ENCODE results near the gene SP2.

SP2 gene

DNA sequence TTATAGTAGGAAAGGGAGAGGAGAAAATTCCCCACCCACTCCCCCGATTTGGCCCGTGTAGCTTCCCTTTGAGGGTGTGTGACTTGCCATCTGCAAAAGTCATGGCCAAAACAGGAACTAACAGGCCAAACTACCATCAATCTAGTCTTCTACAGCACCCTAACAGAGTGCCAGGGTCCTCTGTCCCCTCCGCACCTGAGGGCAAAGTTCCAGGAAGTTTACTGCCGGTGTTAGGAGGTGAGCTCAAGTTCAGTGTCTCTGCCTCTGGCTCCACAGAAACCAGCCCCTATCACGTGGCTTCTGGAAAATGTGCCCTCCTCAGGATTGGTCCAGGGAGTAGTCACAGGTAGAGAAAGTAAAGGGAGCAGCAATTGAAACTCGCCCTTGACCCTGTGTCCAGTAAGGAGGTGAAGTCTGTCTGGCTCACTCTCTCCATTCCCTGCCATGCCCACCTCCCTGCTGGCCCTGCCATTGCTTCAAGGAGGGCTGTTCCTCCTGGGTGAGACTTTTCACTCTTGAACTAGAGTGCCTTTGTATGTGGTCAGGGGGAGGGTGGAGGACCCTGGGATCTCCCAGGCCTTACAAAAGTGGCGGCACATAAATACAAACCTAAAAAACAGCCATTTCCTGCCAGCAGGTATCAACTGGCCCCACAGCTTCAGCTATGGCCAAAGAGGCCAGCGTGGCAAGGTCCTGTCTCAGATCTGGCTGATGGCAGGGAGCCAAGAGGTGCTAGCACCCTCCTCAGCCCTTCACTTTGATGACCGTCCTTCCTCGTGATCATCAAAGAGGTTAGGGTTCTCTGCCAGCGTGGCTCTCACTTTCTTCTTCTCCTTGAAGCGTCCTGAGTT lies 56.4 kb downstream of the SP2 start:
- DNase-seq = no peak

DNA sequence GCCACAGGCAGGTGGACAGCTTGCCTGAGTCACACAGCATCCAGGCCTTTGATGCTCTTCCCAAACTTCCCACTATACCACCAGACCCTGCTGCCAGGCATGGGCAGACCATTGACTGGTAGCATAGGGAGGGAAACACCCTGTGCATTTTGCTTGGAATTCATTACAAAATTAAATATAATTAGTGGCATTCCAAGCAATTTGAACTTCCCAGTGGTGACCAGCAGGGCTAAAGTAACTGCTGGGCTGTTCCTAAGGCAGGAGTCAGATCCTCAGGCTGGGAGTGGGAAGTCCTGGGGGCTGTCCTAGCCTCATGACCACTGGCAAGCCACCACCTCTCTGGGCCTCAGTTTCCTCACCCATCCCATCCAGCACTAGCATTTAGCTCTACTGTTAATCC lies 57.9 kb downstream of the SP2 start:
- DNase-seq = no peak

DNA sequence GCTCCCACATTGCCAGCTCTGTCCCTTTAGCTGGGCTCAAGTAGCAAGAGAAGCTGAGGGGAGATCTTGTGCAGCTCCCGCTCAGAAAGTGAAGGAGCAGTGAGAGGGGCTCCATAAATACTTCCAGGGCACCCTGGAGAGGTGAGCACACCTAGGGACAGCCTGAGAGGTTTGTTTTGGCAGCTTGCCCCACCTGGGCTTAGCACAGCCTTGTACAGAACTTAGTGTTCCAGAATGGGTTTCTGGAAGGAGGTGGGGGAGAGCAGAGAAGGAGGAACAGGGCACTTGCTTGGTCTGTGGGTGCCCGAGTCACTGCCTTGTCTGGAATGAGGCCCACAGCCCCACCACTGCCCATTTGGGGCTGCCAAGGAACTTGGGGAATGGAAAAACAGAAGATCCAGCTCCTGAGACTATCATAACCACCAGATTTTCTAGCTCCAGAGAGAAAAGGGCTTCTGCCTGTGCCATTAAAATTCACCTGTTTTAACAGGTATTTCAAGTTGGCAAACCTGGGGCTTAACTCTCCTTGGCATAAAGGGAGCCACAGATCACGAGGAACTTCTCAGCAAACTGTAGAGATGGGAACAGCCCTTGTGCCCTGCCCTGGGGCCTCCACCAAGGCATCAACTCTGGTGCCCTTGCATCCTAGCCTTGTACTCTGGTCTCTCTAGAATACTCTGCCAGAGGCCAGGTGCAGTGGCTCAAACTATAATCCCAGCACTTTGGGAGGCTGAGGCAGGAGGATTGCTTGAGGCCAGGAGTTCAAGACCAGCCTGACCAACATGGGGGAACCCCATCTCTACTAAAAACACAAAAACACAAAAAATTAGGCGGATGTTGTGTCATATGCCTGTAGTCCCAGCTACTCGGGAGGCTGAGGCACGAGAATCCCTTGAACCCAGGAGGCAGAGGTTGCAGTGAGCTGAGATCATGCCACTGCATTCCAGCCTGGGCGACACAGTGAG lies 59.7 kb downstream of the SP2 start:
- DNase-seq = no peak

DNA sequence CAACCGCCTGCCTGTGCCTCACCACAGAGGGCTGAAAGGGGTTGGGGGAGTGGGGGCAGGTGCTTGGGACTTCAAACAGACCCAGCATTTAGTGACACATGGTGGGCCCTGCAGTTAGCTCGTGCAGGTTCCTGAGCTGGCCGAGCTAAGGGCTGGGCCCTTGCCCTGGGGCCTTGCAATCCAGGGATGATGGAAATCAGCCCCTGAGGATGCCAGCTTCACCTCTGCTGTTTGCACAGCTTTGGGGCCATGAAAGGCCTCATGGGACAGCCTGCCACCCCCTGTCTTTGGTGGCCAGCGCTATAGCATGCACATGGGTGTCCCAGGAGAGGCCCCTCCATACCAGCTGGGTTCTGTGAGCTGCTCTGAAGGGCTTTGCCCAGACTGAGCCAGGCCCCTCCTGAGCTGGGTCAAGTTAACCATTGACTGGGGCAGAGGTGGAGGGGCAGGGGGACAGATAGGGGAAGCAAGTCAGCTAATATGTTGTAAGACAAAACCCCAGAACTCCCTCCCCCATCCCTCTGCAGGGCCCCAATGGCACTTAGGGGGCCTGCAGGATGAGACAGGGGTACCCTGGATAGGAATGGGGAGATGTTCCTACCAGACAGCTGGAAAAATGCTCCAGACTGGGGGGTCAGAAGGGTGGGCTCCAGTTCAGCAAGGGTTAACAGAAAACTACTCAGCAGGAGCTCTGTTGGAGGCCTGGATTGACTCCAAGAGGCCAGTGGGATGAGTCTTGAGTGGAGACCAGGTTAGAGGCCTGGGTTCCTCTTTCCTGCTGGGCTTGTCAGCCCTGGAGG lies 61.0 kb downstream of the SP2 start:
- DNase-seq = no peak

DNA sequence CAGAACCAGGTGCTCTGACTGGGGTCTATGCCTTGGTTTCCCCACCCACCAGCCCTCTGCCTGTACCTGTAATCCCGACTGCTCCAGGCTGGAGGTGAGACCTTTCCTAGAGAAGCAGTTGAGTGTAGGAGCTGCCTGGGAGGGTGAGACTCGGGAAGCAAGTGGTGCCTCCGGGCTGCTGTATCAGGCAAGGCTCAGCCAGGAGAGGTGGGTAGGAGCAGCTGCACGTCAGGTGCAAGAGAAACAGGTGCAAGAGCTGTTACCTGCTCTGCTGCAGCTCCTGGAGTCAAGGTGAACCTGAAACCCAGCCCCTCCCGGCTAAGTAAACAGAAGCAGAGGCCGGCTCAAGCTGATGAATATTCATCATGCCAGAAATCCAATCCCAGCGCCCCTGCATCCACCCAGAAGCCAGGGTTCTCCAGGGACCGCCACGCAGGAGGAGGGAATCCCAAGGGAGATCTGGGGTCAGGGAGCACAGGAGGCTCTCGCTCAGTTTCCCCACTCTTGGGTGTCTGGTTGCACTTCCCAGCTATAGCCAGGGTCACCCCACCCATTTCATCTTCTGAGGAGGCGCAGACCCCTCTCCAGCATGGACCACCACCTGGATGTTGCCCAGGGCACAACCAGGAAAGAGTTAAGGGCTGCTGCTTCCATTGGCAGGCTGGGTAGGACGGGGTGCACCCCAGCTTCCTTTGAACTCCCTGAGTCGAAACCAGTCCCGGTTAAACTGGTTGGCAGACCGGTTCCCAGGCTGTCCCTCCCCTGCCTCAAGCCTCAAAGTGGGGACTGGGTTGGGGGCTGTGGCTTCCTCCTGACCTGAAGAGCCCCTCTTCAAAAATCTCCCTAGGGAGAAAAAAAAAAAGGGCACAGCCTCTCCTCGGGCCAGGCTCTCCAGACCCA lies 61.8 kb downstream of the SP2 start, which contains the start of gene PRR15L:
PRR15L (minus strand) TSS at position 293 of the 900 bp plus-strand sequence. CDS start 4,649 bp downstream, outside the sequence.
- DNase-seq = no peak

DNA sequence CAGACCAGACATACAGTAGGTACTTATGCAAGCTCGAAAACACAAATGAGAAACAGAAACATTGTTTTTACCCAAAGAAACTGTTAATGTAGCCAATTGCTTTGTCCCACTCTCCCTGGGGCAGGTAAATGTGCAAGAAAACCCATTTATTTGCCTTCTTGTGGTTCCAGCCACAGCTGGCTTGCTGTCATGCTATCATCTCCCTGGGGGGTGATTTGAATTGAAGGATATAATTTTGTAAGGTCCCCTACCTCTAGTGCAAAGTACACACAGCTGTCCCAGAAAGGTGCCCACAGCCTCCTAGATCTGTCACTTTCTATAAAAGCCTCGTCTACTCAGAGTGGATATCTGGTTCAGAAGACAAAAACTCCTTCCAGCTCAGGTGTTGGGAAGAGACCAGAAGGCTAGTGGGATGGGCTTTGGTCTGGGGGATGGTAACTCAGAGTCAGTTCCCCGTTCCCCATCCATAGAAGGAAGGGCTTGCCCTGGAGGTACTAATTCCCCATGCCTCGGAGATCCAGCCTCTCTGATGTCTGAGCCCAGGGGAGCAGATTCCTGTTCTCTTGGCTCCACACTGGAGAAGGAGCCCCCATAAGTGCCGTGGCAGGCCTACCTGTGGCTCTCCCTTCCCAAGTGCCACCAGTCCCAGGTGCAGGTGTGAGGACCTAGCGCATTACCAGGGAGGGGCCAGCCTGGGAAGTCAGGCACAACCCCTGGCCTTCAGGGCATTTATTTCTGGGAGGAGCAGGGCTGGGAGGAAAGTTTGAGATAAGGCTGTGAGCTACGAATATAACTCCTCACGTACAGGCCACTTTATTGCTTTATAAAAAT lies 64.0 kb downstream of the SP2 start:
- no peak for DNase-seq

DNA sequence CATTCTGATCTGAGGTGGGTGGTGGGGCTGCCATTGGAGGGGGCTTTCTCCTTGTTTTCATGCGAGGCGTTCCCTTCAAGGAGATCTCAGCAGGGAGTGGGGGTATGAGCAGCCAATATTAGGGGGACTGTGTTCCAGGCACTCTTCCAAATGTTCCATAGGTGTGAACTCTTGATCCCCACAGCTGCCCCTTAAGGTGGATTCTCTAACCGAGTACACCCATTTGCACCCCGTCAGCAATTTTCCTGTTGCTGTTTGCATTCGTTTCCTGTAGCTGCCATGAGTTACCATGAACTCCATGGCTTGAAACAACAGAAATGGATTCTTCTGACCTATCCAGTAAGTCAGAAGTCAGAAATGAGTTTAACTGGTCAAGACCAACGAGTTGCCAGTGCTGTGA lies 65.4 kb downstream of the SP2 start:
- DNase-seq = no peak

DNA sequence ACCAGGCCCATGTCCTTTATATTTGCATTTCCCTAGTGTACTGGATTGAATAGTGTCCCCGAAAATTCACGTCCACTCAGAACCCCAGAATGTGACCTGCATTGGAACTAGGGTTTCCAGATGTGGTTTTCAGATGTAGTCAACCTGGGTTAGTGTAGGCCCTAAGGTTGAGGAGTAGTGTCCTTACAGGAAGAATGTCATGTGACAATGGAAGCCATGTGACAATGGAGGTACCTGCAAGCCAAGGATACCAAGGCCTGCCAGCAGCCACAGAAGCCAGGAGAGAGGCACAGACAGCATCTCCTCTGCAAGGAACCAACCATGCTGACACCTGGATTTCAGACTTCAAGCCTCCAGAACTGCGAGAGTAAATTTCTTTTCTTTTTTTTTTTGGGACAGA lies 66.9 kb downstream of the SP2 start:
- no peak for DNase-seq

DNA sequence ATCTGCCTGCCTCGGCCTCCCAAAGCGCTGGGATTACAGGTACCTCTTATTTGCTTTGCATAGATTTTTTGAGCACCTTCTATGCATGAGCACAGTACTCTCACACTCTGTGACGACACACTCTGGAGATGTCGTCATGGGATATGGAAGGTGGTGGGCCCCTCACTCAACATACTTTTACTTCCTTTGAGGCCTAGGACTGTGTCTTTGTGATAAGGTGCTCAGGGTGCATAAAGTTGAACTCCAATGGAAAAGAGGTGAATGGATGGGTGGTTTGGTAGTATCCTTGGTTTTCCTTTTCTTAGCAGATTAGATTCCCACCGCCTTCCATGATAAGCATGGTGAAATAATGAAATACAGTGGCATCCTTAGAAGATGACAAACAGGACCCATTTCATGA lies 68.8 kb downstream of the SP2 start:
- no peak for DNase-seq

DNA sequence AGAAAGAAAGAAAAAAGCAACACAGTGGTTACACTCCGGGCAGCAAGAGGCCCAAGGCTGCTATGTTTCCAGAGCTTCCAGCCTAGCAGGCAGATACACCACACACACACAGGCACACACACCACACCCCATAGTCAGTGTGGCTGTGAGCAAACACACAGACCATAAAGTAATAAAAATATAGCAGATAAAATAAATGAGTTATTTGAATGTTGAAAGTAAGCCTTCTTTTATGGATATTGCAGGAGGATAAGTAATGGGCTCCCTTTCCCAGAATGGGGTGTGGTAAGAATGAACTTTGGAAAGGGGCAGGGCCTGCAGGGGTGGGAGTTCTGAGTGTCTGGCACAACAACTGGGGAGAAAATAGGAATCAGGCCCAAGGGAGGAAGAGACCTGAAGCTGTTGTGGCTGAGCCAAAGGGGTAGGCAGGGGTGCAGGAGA lies 70.1 kb downstream of the SP2 start:
- no peak for DNase-seq

DNA sequence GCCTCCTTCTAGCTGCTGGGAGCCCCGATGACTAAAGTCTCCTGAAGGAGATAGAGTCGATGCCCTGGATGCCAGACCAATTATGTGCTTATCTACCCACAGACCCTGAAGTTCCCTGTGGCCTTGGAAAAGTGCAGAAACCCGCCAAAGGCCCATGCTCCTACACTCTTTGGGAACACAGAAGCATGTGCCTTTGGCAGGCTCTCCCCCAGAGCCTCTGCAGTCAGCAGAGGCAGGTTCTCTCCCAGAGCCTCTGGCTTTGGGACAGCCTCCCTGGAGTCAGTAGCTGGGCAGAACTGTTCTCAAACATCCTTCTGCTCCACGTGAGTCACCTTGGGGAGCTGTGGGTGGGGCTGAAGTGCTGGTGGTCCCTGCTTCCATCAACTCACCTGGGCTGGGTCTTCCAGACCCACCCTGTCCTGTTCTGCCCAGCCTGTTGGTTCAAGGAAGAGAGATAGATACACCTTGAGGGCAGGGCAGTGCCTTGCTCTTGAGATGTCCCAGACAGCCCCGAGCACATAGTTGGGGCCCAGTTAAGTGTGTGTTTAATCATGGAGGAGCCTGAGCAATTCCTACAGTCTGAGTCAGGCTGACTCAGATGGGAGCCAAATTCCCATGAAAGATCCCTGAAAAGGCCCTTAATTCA lies 71.7 kb downstream of the SP2 start:
- no peak for DNase-seq

DNA sequence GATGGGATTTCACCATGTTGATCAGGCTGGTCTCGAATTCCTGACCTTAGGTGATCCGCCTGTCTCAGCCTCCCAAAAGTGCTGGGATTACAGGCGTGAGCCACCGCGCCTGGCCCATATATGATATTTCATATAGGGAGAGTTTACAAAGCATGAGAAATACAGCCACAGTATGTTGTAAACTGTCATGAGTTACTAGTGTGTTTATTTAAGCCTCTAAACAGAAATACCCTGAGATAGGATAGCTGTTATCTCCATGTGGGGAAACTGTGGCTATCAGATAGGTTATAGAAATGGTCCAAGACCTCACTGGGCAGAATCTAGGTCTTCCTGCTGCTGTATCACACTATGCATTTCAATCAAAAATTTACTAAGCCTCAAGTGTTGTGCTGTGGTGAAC lies 72.8 kb downstream of the SP2 start:
- no peak for DNase-seq

DNA sequence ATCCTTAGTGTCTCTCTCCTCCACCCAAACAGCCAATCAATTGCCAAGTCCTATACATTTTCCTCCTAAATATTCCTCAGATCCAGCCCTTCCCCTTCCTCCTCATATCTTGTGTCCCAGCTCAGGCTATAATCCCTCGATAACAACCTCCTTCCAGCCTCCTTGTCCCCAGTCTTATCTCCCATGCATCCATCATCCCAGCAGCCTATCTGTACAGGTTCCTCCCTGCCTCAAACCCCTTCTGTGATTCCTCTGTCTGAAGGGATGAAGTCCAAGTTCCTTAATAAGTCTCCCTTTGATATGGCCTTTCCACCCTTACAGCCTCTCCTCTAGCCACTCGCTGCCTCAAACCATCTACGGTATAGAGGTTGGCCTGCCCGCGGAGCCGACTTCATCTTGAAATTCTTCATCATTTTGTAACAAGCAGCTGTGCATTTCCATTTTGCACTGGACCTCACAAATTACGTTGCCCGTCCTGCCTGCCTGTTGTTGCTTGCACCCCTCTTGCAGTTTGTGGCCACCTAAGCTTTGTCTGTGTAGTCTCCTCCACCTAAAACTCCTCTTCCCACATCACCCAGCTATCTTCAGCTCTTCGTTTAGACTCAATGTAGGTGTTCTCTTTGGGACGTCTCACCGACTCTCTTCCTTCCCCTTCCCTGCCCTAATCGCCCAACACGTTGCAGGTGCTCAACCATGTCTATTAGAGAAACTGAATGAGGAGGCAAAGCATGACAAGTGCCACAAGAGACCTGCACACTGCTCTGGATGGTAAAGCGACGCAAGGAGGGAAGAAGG lies 74.1 kb downstream of the SP2 start:
- DNase-seq = no peak

DNA sequence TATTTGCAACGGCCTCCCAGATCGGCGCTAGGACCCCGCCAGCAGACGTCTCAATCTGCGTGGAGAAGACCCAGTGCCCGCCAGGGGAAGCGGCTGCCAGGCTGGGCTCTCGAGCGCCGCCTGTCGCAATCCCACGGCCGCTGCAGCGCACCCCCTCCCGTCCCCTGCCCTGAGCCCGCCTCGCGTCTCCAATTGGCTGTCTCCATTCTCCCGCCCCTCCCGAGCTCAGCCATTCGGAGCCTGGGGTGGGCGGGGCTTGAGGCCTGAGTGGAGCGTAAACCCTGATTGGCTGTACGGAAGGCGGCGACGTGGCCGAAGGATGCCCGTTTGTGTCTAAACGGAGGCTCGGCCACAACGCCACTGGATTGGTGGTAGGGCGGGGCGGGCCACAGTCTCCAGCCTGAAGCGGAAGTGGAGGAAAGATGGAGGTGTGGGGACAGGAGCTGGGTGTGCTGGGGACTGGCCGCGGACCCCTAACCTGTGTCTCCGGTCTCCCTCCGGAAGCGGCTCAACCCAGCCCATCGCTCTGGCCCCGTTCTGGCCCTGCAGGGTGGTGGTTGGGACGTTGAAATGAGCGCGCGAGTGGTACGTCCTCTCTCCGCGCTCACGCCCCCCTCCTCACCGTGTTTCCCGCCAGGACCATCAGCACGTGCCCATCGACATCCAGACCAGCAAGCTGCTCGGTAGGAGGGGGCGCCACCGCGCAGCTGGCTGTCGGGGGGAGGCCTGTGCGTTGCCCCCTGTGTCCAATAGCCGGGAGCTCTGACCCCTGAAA lies 74.9 kb downstream of the SP2 start, which contains the start of gene CDK5RAP3:
CDK5RAP3 (plus strand) TSS at position 389 of the 775 bp plus-strand sequence; CDS start at position 423, 34 bp downstream.
- DNase-seq = peak; percentile 97

DNA sequence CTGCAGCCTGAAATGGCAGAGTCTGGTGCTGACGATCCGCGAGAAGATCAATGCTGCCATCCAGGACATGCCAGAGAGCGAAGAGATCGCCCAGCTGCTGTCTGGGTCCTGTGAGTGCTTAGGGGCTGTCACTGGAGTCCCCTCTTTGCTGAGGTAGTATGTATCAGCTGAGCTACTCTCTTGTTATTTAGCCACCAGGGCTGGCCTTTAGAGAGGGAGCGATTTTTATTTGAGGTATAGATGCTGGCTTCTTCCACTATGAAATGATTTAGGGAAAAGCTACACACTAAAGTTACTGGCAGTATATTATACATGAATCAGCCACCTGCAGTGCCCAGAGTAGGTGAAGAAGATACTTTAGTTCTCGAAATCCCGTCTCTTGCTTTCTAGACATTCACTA lies 77.5 kb downstream of the SP2 start:
- no peak for DNase-seq

DNA sequence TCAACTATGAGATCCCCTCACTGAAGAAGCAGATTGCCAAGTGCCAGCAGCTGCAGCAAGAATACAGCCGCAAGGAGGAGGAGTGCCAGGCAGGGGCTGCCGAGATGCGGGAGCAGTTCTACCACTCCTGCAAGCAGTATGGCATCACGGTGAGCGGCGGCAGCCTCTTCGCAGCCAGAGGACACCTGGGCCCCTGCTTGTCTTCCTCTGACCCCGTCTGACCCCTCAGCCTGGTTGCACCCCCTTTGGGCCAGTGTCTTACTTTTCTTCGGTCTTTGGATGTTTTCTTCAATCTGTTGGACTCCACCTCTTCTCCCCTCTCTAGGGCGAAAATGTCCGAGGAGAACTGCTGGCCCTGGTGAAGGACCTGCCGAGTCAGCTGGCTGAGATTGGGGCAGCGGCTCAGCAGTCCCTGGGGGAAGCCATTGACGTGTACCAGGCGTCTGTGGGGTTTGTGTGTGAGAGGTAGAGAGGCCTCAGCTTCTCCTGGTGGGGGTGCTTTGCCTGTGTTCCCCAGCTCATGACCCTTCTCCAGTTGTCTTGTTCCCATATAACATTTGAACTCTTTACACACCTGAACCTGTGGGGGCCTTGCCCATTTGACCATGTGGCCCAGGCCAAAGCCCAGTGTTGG lies 79.3 kb downstream of the SP2 start:
- DNase-seq = no peak

DNA sequence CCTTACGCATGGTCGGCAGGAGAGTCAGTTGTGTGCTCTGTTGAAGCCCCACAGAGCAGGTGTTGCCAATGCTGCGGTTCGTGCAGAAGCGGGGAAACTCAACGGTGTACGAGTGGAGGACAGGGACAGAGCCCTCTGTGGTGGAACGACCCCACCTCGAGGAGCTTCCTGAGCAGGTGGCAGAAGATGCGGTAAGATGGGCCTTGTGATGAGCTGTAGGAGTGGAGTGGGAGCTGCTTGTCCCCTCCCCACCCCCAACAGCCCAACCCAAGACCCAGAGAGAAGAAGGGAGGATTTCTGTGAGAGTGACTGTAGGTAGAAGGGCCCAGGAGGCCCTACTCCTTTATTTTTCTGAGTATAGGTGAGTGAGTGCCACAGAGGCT lies 79.8 kb downstream of the SP2 start:
- DNase-seq = no peak

DNA sequence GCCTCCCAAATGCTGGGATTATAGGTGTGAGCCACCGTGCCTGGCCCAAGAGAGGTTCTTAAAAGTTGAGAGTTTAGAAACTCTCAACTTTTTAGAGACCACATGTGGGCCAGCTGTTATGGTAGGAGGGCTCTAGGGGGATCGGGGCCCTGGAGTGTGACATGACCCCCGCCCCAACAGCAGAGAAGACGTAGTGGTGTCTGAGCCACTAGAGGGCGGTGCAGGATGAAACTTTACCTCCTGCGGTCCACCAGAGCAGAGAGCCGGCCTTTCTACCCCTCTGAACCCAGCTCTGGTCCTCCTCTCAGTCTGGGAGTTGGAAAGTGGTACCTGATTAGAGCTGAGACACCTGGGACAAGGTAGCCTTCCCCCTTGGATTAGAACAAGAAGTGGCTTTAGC lies 82.3 kb downstream of the SP2 start:
- DNase-seq = peak; percentile 20

All from activated T-cell treated with anti-CD3 and anti-CD28 coated beads for 4 hours (primary cell).